ENCODE results near the gene DPYSL5. TPM values are rescaled to one million over a fixed set of nuclear protein-coding genes. Genes with fewer than 3 reads are reported as not detected.

DPYSL5 gene
- under 0.01 TPM in 1 of 2 replicates, not detected in the other for total RNA-seq

GRCh38 chr2:26847655-26848335, at the start of gene DPYSL5:
DPYSL5 (plus strand) TSS chr2:26848132; CDS start chr2:26898500, 50,368 bp downstream.

GRCh38 chr2:26970244-26970927, 122.5 kb downstream of the DPYSL5 start, which contains the start of gene MAPRE3:
MAPRE3 (plus strand) TSS chr2:26970637; CDS start chr2:27022219, 51,582 bp downstream.

Other genes starting within 250 kb of the DPYSL5 start
- not detected in 2 replicates for gene CIB4, start 206.8 kb upstream of the DPYSL5 start, total RNA-seq
- gene KCNK3, start 155.4 kb upstream of the DPYSL5 start, total RNA-seq: 0.38 and 2.0 TPM in 2 replicates
- gene SLC35F6, start 83.8 kb upstream of the DPYSL5 start, total RNA-seq: 23.7 and 30.3 TPM in 2 replicates
- 2.0 and 17.4 TPM in 2 replicates for gene CENPA, start 62.1 kb upstream of the DPYSL5 start, total RNA-seq
- gene MAPRE3, start 122.5 kb downstream of the DPYSL5 start, total RNA-seq: 2.8 and 2.9 TPM in 2 replicates
- gene TMEM214, start 184.8 kb downstream of the DPYSL5 start, total RNA-seq: 16.3 and 23.1 TPM in 2 replicates
- gene AGBL5, start 203.5 kb downstream of the DPYSL5 start, total RNA-seq: 14.9 and 19.7 TPM in 2 replicates
- gene OST4, start 223.5 kb downstream of the DPYSL5 start, total RNA-seq: 560 and 905 TPM in 2 replicates
- gene EMILIN1, start 230.5 kb downstream of the DPYSL5 start, total RNA-seq: 137 and 184 TPM in 2 replicates
- 0.56 and 0.96 TPM in 2 replicates for gene KHK, start 238.6 kb downstream of the DPYSL5 start, total RNA-seq